Posterior vena cava (tissue), 2 donors: Measurements from ENCODE around the gene RERE. TPM values are rescaled to one million over a fixed set of nuclear protein-coding genes. Genes with fewer than 3 reads are reported as not detected.

ENCODE experiments used
- DNase-seq: peaks from one replicate; pipeline ENCODE4 v3.0.0-alpha.2; 2020; ENCODE audit warnings: low spot score
- intact Hi-C, 2 donors: fragments of 100-400 bp; cut with DNase I; formaldehyde crosslinking; loops; one replicate each; pipeline versions ENCODE4 v1.14.1 to v1.14.2; 2022 to 2023
- total RNA-seq, 2 donors: library from RNA; stranded (reverse); fragmentation: NEBNext Ultra II Directional; extraction: Animal tissue kit (Norgen Biotek cat#: 25700); gene quantifications; one replicate each; pipeline ENCODE4 v1.2.1, GENCODE V29; 2021
- donor health status: DM: yes; HTN: yes; CAD: no.
- donor health status: DM: yes; HTN: yes; CAD: no.

The RERE gene
- total RNA-seq, 2 donors from 2014 or later, result 94.9 to 116 TPM

DNA sequence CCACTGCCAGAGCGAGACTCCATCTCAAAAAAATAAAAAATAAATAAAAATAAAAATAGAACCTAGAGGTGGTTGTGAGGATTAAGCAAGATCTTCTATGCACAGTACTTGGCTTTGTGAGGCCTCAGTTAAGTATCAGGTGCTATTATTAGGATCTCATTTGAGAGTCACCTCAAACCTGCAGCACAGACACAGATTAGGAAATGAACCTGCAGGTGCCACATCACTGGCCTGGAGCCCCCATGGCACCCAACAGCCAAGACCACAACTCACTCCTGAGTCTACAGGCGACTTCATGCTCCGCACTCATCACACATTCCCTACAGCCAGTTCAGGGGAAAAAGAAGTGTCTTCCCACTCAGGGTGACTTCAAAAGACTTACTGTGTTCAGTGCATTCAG, 322.8 kb downstream of the RERE start:
- intact Hi-C loops, result no loop called here
- DNase-seq, result no peak

GRCh38 chr1:8493916-8494540, 323.4 kb downstream of the RERE start:
- no peak for DNase-seq
- intact Hi-C loops, result no loop called here

DNA sequence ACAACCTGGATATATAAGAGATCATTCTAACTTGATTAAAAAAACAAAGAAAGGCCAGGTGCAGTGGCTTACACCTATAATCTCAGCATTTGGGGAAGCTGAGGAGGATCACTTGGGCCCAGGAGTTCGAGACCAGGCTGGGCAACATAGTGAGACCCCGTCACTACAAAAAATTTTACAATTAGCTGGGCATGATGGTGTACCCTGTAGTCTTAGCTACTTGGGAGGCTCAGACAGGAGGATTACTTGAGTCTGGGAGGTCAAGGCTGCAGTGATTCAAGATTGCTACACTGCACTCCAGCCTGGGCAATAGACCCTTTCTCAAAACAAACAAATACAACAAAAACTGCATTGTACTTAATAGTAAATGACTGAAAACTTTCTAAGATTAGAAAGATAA, 330.2 kb downstream of the RERE start:
- intact Hi-C loops, result no loop called here
- no peak for DNase-seq

DNA sequence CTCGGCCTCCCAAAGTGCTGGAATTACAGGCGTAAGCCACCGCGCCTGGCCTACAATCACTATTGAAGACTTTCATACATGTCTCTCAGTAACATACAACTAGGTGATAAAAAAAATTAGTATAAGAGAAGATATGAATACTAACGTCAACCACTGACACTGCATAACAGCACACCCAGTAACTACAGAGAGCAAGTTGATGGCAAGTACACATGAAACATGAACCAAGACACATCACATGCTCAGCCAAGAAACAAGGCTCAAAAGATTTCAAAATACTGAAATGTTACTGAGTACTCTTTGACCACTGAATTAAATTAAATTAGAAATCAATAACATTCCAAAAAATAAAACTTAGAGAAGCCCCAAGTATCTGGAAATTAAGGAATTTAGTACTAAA, 331.4 kb downstream of the RERE start:
- no peak for DNase-seq
- intact Hi-C loops, result no loop called here

GRCh38 chr1:8483586-8483985, 333.9 kb downstream of the RERE start:
- DNase-seq, result no peak
- intact Hi-C loops, result no loop called here

- intact Hi-C loops, result no loop called here
- no peak for DNase-seq
Measured at GRCh38 chr1:8482979-8483381, 334.5 kb downstream of the RERE start.

DNA sequence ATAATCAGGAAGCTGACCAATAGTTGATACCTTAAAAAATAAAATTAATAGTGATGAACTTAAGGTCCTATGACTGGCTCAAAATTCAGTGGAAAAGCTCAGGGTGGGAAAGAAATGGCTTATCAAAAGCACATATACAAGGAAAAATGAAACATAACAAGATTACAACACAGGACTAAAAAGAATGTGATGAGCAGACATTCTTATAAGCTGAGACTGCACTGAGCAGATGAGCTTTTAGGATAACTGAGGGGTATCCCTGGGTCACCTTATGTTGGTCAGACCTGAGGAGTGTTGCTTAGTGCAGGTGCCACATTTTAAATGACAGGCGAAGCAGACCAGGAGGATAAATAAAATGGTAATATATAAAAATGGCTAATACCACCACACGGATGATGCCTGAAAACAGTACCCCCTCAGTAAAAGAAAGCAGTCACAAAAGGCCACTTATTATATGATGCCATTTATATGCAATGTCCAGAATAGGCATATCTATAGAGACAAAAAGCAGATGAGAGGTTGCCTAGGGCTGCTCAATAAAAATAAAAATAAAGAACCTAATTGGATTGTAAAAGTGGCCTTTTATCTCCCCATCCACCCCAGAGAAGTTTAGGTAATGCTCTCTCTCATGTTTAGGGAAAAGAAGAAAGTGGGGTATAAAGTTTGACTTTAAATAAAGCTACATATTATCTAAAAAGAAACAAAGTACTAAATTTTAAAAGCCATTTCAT, 335.6 kb downstream of the RERE start:
- intact Hi-C loops, result no loop called here
- DNase-seq, result no peak

- intact Hi-C loops, result no loop called here
- DNase-seq, result no peak
Measured at GRCh38 chr1:8478566-8478965, 338.9 kb downstream of the RERE start.

GRCh38 chr1:8477983-8478362, 339.5 kb downstream of the RERE start:
- no peak for DNase-seq
- intact Hi-C loops, result no loop called here

- intact Hi-C loops, result no loop called here
- DNase-seq, result no peak
Measured at GRCh38 chr1:8477166-8477982, 340.1 kb downstream of the RERE start.

DNA sequence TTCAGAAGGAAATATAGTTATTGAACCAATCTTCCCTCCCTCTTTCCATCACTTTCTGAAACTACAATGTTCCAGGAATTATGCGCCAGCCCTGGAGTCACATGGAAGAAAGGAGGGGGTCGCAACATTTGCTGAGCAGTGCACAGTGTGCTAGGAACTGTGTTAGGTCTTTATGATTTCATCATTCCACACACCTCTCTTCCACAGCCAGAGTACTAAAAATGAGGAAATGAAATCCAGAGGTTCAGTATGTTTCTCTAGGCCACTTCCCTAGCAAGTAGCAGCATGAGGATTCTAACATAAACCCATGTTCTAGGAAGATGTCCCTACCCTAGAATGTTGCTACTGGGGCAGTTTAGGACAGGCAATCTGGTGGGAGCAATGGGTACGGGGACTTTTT, 341.4 kb downstream of the RERE start:
- DNase-seq, result no peak
- intact Hi-C loops, result no loop called here

DNA sequence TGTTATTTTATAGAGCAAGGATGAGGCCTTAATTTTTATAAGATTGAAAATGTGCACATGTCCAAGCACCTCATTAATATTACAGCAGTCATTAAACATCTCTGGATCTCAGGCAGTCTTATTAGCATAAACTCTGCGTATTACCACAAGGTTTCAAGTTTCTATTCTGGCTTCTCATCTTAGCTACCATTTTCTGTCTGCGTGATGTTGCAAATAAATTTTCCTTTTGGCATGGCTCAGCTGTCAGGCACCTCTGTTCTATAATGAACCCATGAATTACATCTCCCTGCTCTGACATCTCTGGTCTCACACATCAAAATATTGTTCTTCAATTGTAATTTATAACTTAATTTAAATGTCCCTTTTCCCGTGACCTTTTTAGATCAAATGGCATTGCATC, 343.1 kb downstream of the RERE start:
- DNase-seq, result no peak
- intact Hi-C loops, result no loop called here

GRCh38 chr1:8473891-8474300, 343.5 kb downstream of the RERE start:
- intact Hi-C loops, result no loop called here
- no peak for DNase-seq

- intact Hi-C loops, result no loop called here
- DNase-seq, result no peak
Measured at GRCh38 chr1:8473121-8473875, 344.1 kb downstream of the RERE start.

- no peak for DNase-seq
- intact Hi-C loops, result no loop called here
Measured at GRCh38 chr1:8472668-8473067, 344.8 kb downstream of the RERE start.

- no peak for DNase-seq
- intact Hi-C loops, result no loop called here
Measured at GRCh38 chr1:8471451-8471850, 346.0 kb downstream of the RERE start.

GRCh38 chr1:8468751-8469150, 348.7 kb downstream of the RERE start:
- intact Hi-C loops, result no loop called here
- DNase-seq, result no peak

DNA sequence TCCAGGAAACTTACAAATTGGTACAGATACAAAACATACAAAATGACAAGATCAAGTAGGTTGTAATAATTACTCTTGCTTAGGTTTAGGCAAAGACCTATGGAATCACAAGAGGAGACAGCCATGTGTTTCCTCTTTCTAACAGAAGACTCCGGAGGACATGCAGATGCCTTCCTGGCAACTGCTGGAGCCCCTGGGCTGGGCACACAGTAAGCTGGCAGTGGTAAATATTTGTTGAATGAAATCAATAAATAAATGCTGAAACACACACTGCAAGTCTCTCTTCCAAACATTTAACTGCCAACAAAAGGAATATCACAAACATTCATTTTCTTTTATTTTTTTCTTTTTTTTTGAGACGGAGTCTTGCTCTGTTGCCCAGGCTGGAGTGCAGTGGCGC, 350.1 kb downstream of the RERE start:
- intact Hi-C loops, result no loop called here
- no peak for DNase-seq

DNA sequence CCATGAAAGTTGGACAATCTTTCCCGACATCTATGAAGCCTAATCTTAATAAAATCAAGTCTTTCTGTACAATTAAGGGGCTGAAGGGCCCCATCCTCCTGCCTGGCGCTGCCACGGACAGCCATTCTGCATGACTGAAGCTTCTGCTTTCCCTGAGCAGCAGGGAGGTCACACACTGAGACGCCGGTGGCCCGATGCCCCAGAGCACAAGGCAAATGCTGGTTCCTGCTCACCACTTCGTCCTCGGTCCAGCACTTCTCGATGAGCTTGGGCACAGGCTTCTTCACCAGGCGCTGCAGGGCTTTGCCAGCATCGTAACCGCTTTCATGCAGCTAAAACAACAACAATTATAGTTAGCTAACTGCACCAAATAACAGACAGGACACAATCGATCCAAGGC, 351.7 kb downstream of the RERE start:
- no peak for DNase-seq
- intact Hi-C loops, result loop anchor here in 1 of 2 donors (1.0 kb wide), 1 partner anchor 38 kb away; no protein-coding TSS in a partner anchor

DNA sequence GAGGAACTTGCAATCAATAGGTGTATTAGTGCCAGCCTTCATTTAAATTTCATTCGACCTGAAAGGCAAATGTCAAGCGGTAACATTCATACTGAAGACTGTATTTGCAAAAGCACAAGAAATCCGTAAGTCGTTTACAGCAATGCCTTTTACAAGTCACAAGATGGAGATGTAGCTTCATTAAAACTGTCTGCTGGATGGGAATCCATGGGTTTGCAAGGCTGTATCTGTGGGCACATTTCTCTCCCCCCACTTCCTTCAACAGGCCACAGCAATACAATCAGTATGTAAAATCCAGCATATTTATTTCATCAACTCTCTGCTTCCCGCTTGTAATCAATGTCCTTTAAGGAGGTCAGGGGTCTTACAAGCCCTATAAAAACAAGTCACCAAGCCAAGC, 352.4 kb downstream of the RERE start:
- no peak for DNase-seq
- intact Hi-C loops, result no loop called here
